GM21447 (cell line): Measurements from ENCODE around the gene MCM9.

Source experiments
- ATAC-seq: cut with Tn5 transposase; IDR thresholded peaks from one replicate; pipeline ENCODE4 v1.9.1; 2021; ENCODE audit not compliant: unreplicated experiment

MCM9 gene

DNA sequence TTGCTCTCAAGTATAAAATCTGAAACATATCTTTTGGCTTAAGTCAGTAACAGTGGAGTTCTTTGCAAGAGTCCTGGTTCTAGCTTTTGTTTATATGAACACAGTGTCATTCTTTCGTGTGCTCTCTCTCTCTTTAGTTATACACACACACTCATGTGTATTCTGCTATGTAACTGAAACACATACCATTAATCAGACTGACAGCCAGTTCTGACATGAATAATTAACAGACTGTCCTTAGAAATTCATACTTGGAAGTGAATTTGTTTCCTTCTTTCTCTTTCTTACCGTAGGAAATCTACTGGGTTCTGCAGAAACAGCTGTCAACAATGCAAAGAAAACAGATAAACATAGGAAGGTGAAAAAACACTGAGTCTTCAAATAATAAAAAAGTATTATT, 2.5 kb downstream of the MCM9 start:
- ATAC-seq: no peak

DNA sequence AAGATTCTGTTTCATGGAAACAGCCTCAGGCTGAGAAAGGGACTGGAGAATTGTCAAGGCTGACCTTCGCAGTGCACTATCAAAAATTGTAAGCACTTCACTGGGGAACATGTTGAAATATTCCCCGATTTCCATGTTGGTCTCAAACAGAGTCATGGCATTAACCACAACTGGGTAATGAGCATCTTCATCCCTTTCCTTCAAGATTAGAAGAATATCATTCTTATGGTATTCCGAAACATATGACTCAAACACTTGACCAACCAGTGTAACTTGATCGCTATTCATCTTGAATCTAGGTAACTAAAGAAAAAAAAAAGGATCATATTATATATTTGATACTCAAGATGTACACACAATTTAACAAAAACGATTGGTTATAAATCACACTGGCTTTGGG, 3.5 kb downstream of the MCM9 start:
- no peak for ATAC-seq

- no peak for ATAC-seq
Observed at GRCh38 chr6:118930680-118931079, 4.3 kb downstream of the MCM9 start.

DNA sequence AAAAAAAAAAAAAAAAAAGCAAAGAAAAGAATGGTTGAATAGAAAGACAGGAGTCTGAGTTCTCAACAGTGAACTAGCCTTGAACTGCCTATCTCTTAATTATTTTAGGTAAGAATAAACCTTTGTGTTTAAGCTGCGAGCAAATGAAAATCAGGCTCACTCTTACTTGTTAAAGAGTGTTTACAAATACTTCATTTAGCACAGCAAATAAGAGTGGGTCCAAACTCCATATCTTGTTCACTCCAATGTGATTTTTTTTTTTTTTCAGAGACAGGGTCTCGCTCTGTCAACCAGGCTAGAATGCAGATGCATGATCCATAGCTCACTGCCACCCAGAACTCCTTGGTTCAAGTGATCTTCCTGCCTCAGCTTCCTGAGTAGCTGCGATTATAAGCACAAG, 11.9 kb downstream of the MCM9 start:
- no peak for ATAC-seq

GRCh38 chr6:118921084-118921483, 13.9 kb downstream of the MCM9 start:
- ATAC-seq: no peak

DNA sequence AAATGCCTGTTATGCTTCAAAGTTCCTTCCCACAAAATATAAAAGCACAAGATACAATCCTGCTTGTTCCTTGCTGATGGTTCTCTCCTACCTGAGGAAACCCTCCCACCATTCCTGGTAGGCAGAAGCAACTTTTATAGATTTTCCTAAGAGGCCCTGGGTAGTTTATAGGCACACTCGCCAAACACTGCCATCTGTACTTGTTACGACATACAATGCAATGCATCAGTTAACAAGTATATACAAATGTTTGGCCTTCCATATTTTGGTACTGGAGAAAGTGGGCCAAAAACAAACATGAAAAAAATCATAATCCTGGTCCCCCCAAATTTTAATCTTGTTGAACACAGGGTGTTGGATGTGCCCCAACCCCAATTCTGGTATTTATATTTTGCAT, 16.6 kb downstream of the MCM9 start:
- no peak for ATAC-seq

DNA sequence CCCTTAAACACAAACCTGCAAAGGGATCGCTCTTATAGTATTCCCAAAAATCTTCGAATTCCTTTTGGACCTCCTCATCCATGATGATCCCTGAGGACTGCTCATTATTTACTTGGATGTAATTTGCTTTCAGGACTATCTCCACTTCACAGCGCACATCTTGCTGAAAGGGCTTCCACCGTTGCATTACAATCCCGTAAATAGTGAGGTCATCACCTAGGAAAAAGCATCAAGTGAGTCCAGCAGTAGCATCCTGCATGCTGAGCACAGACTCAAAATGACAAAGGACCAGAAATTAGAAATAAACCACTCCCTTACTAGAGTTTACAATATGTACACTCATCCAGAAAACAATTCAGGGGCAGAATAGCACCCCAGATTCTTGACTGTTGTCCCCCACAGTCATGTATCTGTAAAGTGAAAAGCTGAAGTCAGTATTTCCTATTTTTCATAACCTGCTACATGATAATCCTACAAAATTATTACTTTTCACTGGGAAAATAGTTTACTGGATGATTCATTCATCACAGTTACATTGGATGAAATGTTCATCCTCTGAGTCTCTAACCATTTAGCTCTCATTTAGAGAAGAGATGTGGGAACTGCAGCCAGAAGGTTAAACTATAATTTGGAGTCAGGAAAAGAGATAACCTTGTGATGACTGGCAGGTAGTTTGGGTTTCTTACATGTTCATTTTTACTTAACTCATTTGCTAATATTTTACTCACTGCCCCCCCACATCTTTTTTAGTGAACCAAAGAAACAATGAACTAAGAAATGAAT, 17.2 kb downstream of the MCM9 start:
- ATAC-seq: no peak

GRCh38 chr6:118914598-118914997, 20.4 kb downstream of the MCM9 start:
- no peak for ATAC-seq

DNA sequence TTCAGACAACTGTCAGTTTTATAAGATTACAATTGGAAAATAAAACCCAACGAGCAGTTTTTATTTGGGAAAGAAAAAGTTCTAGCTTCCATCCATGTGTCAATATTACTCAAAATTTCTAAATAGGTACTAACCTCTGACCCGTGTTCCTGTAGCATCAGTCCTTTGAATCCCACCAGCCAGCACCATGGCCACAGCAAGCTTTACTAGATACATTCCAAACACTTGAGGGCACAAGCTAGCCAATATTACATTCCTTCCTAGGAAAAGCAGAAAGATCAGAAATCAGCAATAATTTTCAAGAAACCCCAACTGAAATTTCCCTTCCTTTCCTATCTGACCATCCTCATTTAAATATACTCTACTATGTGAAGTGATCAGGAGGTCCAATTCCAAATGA, 21.8 kb downstream of the MCM9 start:
- no peak for ATAC-seq

DNA sequence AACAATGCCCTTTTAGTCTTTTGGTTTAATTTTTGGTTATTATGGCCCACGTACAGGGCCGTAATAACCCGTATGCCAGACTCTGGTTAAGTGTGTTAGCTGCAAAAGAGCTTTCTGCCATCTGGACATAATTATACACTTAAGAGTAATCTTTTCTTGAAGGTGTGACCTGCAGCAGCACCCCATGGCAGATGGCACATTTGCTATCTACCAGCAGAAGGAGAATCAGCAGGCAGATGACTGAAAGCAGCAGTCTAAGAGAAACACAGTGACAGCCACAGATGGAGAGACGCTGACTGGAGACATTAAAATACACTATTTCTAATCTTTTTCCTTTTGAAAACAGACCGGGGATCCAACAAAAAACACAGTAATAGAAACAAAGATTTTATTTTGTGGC, 22.3 kb downstream of the MCM9 start:
- ATAC-seq: no peak

GRCh38 chr6:118908441-118908840, 26.5 kb downstream of the MCM9 start:
- ATAC-seq: no peak

- ATAC-seq: no peak
Observed at GRCh38 chr6:118905851-118906250, 29.1 kb downstream of the MCM9 start.

- no peak for ATAC-seq
Observed at GRCh38 chr6:118905084-118905483, 29.9 kb downstream of the MCM9 start.

- no peak for ATAC-seq
Observed at GRCh38 chr6:118903691-118904090, 31.3 kb downstream of the MCM9 start.

GRCh38 chr6:118903138-118903537, 31.8 kb downstream of the MCM9 start:
- ATAC-seq: no peak

DNA sequence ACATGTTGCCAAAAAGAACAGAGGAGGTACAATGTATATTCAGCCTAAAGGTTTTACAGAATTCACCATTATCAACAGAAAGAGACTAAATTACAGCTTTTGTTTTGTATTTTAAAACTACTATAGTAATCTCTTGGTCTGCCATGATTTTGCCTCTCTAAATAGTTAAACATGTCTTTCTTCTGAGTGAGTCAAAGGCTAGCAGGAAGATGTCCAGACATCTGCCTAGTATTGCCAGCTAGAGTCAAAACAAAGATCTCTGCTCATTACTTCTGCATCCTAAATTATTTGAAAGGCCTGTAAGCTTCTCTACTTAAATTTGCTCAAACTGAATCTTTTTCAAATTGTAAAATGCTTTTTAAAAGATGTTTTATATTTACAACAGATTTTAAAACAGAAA, 32.2 kb downstream of the MCM9 start:
- no peak for ATAC-seq

GRCh38 chr6:118899948-118900347, 35.0 kb downstream of the MCM9 start:
- no peak for ATAC-seq

DNA sequence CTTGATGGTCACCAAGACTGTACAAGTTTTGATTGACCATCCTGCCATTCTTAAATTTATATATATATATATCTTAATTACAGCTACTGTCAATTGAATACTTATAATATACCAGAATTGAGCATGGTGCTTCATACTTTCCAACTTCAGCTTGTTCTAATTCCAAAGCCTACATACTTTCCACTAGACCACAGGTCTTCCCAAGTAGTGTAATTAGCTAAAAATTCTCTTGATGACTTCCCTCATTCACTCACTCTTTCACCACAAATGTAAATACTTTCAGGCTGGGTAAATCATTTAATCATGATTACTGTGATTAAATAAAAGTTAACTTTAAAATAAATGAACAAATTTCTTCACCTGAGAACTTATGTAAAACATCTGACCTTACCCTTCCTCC, 37.6 kb downstream of the MCM9 start:
- no peak for ATAC-seq

DNA sequence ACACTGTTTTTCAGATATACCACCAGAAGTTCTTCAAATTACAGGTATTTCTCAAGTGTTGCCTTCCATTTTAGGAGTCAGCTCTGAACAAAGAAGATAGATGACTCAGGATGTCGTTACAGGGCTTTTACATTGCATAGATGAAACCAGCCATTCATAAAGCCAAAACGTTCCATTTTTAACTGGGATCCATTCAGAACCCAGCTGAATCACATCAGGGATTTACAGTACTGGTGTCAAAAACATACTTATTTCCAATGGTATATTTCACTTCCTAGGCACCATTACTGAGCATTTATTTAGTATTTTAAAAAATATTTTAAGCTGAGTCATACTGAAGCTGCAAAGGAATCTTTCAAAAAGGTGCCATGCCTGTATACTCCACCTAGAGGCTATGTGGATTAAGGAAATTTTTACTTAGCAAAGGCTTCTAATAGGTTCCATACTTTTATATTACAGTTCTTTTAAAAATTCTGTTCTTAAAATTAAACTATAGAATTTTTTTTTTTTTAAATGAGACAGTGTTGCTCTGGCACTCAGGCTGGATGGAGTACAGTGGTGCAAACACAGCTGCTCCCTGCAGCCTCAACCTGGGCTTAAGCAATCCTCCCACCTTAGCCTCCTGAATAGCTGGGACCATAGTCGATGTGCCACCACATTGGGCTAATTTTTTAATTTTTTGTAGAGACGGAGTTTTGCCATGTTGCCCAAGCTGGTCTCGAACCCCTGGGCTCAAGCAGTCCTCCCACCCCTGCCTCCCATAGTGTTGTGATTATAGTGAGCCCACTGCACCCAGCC, 38.4 kb downstream of the MCM9 start:
- peak; percentile 13 for ATAC-seq

GRCh38 chr6:118895859-118896258, 39.1 kb downstream of the MCM9 start:
- no peak for ATAC-seq

DNA sequence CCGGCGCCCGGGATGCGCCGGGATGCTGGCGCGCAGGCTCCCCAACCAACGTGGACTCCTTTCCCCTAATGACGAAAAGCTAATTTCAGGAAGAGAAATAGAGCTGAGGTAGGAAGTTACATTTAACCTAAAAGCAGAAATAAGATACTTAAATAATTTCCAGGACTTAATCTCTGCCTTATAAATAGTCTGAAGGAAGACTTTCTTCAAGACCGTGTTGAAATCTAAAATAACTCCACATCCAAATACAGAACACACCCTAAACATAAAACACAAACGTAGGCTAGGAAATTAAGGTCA, 39.7 kb downstream of the MCM9 start:
- no peak for ATAC-seq

DNA sequence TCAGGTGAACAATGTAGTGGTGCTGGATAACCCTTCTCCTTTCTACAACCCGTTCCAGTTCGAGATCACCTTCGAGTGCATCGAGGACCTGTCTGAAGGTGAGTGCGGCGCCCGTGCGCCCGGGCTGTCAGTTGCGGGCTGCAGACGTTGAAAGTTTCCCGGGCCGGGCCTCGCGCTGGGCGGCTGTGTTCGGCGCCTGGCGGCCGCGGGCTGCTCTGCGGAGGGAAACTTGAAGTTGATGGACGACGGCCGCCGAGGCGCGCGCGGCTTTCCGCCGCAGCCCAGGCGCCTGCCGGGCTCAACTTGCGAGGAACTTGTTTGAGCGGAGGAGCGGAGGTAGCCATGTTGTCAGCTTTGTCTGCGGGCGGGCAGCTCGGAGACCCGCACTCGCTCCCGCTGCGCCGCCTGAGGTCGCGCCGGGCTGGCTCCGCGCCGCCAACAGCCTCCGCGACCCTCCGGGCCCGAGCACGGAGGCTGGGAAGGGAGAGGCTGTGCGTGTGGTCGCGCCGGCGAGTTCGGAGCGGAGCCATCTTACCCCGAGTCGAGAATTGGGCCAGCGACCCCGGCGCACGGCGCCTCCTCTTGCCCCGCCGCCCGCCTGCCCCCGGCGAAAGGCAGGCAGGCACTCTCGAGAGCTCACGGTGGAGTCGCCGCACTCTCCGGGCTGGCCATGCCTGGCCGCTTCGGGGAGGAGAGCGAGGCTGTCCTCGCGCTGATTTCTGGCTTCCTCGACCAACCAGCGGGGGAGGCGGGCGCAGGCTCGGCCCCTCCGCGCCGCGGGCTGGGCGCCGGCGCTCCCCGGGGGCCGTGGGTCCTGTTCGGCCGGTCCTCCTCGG, 40.3 kb downstream of the MCM9 start:
- peak; percentile 30 for ATAC-seq
